Measurements from ENCODE around the gene MGA. TPM values are rescaled to one million over a fixed set of nuclear protein-coding genes. Genes with fewer than 3 reads are reported as not detected.

Gene MGA
- total and polyA plus RNA-seq, 2 donors (not counting 3 experiments of a cell fraction or from before 2014, with no cell fraction given): 4.1 to 36.5 TPM

DNA sequence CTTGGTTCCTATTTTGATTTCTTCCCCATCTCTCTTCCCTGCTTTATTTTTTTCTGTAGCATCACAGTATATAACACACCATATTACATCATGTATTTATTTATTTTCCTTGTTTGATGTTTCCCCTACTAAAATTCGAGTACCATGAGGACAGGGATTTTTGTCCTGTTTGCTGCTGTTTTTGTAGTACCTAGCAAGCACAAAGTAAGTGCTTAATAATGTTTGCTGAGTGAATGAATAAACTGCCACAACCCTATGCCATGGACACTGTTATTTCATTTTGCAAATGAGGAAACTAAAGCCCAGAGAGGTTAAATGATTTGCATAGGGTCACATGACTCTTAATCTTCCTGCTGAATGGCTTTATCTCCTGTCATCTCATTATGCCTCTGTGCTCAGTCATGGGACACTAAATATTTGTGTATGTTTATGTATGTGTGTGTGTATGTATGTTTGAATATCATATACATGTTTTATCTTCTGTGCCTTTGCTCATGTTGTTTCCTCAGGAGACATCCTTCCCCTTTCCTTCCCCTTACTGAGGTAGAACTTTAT is 26.1 kb upstream of the MGA start:
- H2AFZ ChIP-seq (ENCODE audit: low read depth, low read length): no peak overlapping the region
- intact Hi-C loops (cut with micrococcal nuclease): no loop called here

More for the DNA sequence above, 26.1 kb upstream of the MGA start:
- DNase-seq (ENCODE audit: low read depth, low spot score) (no peak), FAIRE-seq (no peak)
- BruUV-seq (replicated peaks): no TSS peak
- TF ChIP-seq JUN (IDR thresholded peaks at IDR 0.05; ENCODE audit: borderline replicate concordance, insufficient read depth, insufficient read length, low read depth): no peak
- TF ChIP-seq MYC (IDR thresholded peaks at IDR 0.05; ENCODE audit: low read depth, low read length): no peak
- TF ChIP-seq POLR2A (IDR thresholded peaks at IDR 0.05; ENCODE audit: low read depth, low read length): no peak
- no peak for TF ChIP-seq GATA2 (IDR thresholded peaks at IDR 0.05; ENCODE audit: insufficient read depth, insufficient read length, low read depth, low read length)
- TF ChIP-seq, protein P1, sequence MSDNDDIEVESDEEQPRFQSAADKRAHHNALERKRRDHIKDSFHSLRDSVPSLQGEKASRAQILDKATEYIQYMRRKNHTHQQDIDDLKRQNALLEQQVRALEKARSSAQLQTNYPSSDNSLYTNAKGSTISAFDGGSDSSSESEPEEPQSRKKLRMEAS (IDR thresholded peaks at IDR 0.05; ENCODE audit: insufficient read depth, insufficient read length): no peak
- no peak for TF ChIP-seq EZH2 (IDR thresholded peaks at IDR 0.05; ENCODE audit: borderline replicate concordance, low read depth, low read length, severe bottlenecking)
- no peak for TF ChIP-seq POLR2AphosphoS5 (IDR thresholded peaks at IDR 0.05; ENCODE audit: insufficient read depth, low read depth, low read length)
- no peak for TF ChIP-seq FOS (IDR thresholded peaks at IDR 0.05; ENCODE audit: borderline replicate concordance, insufficient read depth, low read length)
- TF ChIP-seq, protein P2, sequence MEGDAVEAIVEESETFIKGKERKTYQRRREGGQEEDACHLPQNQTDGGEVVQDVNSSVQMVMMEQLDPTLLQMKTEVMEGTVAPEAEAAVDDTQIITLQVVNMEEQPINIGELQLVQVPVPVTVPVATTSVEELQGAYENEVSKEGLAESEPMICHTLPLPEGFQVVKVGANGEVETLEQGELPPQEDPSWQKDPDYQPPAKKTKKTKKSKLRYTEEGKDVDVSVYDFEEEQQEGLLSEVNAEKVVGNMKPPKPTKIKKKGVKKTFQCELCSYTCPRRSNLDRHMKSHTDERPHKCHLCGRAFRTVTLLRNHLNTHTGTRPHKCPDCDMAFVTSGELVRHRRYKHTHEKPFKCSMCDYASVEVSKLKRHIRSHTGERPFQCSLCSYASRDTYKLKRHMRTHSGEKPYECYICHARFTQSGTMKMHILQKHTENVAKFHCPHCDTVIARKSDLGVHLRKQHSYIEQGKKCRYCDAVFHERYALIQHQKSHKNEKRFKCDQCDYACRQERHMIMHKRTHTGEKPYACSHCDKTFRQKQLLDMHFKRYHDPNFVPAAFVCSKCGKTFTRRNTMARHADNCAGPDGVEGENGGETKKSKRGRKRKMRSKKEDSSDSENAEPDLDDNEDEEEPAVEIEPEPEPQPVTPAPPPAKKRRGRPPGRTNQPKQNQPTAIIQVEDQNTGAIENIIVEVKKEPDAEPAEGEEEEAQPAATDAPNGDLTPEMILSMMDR (IDR thresholded peaks at IDR 0.05; ENCODE audit: extremely low read depth in 1 of 2, insufficient read depth in 1 of 2, low read depth in 1 of 2, low read length in 2 of 2): no peak
- Histone ChIP-seq H3K9me1 (replicated peaks; ENCODE audit: control insufficient read depth, extremely low read depth, insufficient read depth, low read length) (no peaks in the 10 kb centered on the region), H3K79me2 (ENCODE audit: control insufficient read depth, insufficient read depth, low read length) (no peaks in the 10 kb centered on the region), H3K27ac (ENCODE audit: insufficient read depth, low read depth, low read length) (no peak overlapping the region), H3K9me3 (replicated peaks; ENCODE audit: control insufficient read depth, insufficient read depth, low read length) (no peaks in the 10 kb centered on the region), H3K27me3 (ENCODE audit: control insufficient read depth in 2 of 2, insufficient read depth in 2 of 2, low read length in 2 of 2) (no peaks in the 10 kb centered on the region), H3K4me2 (ENCODE audit: insufficient read depth, low read length) (no peak overlapping the region), H3K4me3 (replicated peaks in 1 of 3; ENCODE audit: insufficient read depth in 1 of 3, low read depth in 1 of 3, low read length in 3 of 3) (no peak overlapping the region), H3K36me3 (ENCODE audit: control insufficient read depth in 2 of 2, extremely low read depth in 1 of 2, insufficient read depth in 2 of 2, low read length in 2 of 2) (no peaks in the 10 kb centered on the region), H3K9ac (replicated peaks; ENCODE audit: extremely low read depth, insufficient read depth, low read length) (no peak overlapping the region), H4K20me1 (replicated peaks; ENCODE audit: control insufficient read depth, extremely low read depth, insufficient read depth, low read length) (no peaks in the 10 kb centered on the region), H3K4me1 (ENCODE audit: control insufficient read depth, extremely low read depth, insufficient read depth, low read length) (peaks cover 2% of the 10 kb centered on the region)
- dilution Hi-C loops (cut with MboI; ENCODE audit: extremely low pct_ligation_motif_present, low sequenced_read_pairs): no loop called here
- ChIA-PET POLR2A (no interaction called here), CTCF (interaction anchor here (0.7 to 2.3 kb wide), 4 partner anchors 12 to 49 kb away, joined by 3 to 7 read pairs (median 3); no protein-coding TSS in a partner anchor)

Measured in endothelial cell of umbilical vein (primary cell).